ENCODE results near the gene C1orf159.
A peak's percentile ranks its signal among the peaks of the same experiment; 100 is the strongest.

Gene C1orf159

GRCh38 chr1:1160281-1160930, 44.5 kb upstream of the C1orf159 start:
- H3K79me2 ChIP-seq (ENCODE audit: low read length) = no peaks in the 10 kb centered on the region
- no peak for TF ChIP-seq EZH2phosphoT487 (IDR thresholded peaks at IDR 0.05; ENCODE audit: low read depth)
- no peak for TF ChIP-seq CTCF (IDR thresholded peaks at IDR 0.05; ENCODE audit: low read depth, low read length)
- no peak overlapping the region for H3K27ac ChIP-seq (ENCODE audit: low read length)
- H3K4me3 ChIP-seq (ENCODE audit: low read length) = no peak overlapping the region
- no peak overlapping the region for H3K4me2 ChIP-seq (ENCODE audit: low read length)
- H3K27me3 ChIP-seq (ENCODE audit: low read depth, low read length) = no peaks in the 10 kb centered on the region
- H4K20me1 ChIP-seq (ENCODE audit: insufficient read depth, low read length) = no peaks in the 10 kb centered on the region
- no peaks in the 10 kb centered on the region for H3K9me3 ChIP-seq (ENCODE audit: insufficient read depth, low read length)
- no peak overlapping the region for H3K9ac ChIP-seq (ENCODE audit: low read length)
- H2AFZ ChIP-seq (ENCODE audit: low read depth, low read length) = no peak overlapping the region
- no peaks in the 10 kb centered on the region for H3K36me3 ChIP-seq (replicated peaks; ENCODE audit: low read depth, low read length)
- H3K4me1 ChIP-seq (ENCODE audit: low read length) = peaks cover 6% of the 10 kb centered on the region

- H3K79me2 ChIP-seq (ENCODE audit: low read length) = no peaks in the 10 kb centered on the region
- H3K36me3 ChIP-seq (replicated peaks; ENCODE audit: low read depth, low read length) = no peaks in the 10 kb centered on the region
- no peaks in the 10 kb centered on the region for H3K9me3 ChIP-seq (ENCODE audit: insufficient read depth, low read length)
- H3K4me1 ChIP-seq (ENCODE audit: low read length) = peaks cover 6% of the 10 kb centered on the region
- peak overlapping the region; percentile 97 for H3K9ac ChIP-seq (ENCODE audit: low read length)
- no peaks in the 10 kb centered on the region for H4K20me1 ChIP-seq (ENCODE audit: insufficient read depth, low read length)
- peak overlapping the region; percentile 94 for H3K4me2 ChIP-seq (ENCODE audit: low read length)
- TF ChIP-seq CTCF (IDR thresholded peaks at IDR 0.05; ENCODE audit: low read depth, low read length) (no peak), EZH2phosphoT487 (IDR thresholded peaks at IDR 0.05; ENCODE audit: low read depth) (no peak)
- H2AFZ ChIP-seq (ENCODE audit: low read depth, low read length) = peak overlapping the region; percentile 37; the same call in 1 of the 2 replicates
- peak overlapping the region; percentile 55 for H3K27ac ChIP-seq (ENCODE audit: low read length)
- H3K27me3 ChIP-seq (ENCODE audit: low read depth, low read length) = no peaks in the 10 kb centered on the region
- H3K4me3 ChIP-seq (ENCODE audit: low read length) = peak overlapping the region; percentile 95
Observed at GRCh38 chr1:1157914-1158710, 42.2 kb upstream of the C1orf159 start.

- H3K27me3 ChIP-seq (ENCODE audit: low read depth, low read length) = no peaks in the 10 kb centered on the region
- peaks cover 6% of the 10 kb centered on the region for H3K4me1 ChIP-seq (ENCODE audit: low read length)
- H3K4me3 ChIP-seq (ENCODE audit: low read length) = peak overlapping the region; percentile 95
- H3K9me3 ChIP-seq (ENCODE audit: insufficient read depth, low read length) = no peaks in the 10 kb centered on the region
- H3K79me2 ChIP-seq (ENCODE audit: low read length) = no peaks in the 10 kb centered on the region
- no peak for TF ChIP-seq CTCF (IDR thresholded peaks at IDR 0.05; ENCODE audit: low read depth, low read length)
- TF ChIP-seq EZH2phosphoT487 (IDR thresholded peaks at IDR 0.05; ENCODE audit: low read depth) = no peak
- H3K9ac ChIP-seq (ENCODE audit: low read length) = peak overlapping the region; percentile 97
- peak overlapping the region; percentile 94 for H3K4me2 ChIP-seq (ENCODE audit: low read length)
- H2AFZ ChIP-seq (ENCODE audit: low read depth, low read length) = 0 out of 2 replicates have a peak overlapping the region, but pooled peaks have one; percentile 26
- no peaks in the 10 kb centered on the region for H3K36me3 ChIP-seq (replicated peaks; ENCODE audit: low read depth, low read length)
- H3K27ac ChIP-seq (ENCODE audit: low read length) = peak overlapping the region; percentile 55
- H4K20me1 ChIP-seq (ENCODE audit: insufficient read depth, low read length) = no peaks in the 10 kb centered on the region
Observed at GRCh38 chr1:1157426-1157913, 41.6 kb upstream of the C1orf159 start.

GRCh38 chr1:1157033-1157365, 41.1 kb upstream of the C1orf159 start:
- Histone ChIP-seq H3K9ac (ENCODE audit: low read length) (no peak overlapping the region; the same call in 1 of the 2 replicates), H3K79me2 (ENCODE audit: low read length) (no peaks in the 10 kb centered on the region), H3K4me3 (ENCODE audit: low read length) (peak overlapping the region; percentile 41; the same call in 1 of the 2 replicates), H3K27me3 (ENCODE audit: low read depth, low read length) (no peaks in the 10 kb centered on the region), H3K27ac (ENCODE audit: low read length) (no peak overlapping the region), H3K4me1 (ENCODE audit: low read length) (peaks cover 6% of the 10 kb centered on the region), H2AFZ (ENCODE audit: low read depth, low read length) (no peak overlapping the region), H3K36me3 (replicated peaks; ENCODE audit: low read depth, low read length) (no peaks in the 10 kb centered on the region), H4K20me1 (ENCODE audit: insufficient read depth, low read length) (no peaks in the 10 kb centered on the region), H3K9me3 (ENCODE audit: insufficient read depth, low read length) (no peaks in the 10 kb centered on the region), H3K4me2 (ENCODE audit: low read length) (peak overlapping the region; percentile 54)
- TF ChIP-seq EZH2phosphoT487 (IDR thresholded peaks at IDR 0.05; ENCODE audit: low read depth) (no peak), CTCF (IDR thresholded peaks at IDR 0.05; ENCODE audit: low read depth, low read length) (no peak)
